ENCODE results near the gene TMEM272.
"Not testable (repeated sequence)": the region's sequence is repeated elsewhere in the genome, so short reads cannot be mapped to it uniquely, and the experiment has no call there.

TMEM272 gene

DNA sequence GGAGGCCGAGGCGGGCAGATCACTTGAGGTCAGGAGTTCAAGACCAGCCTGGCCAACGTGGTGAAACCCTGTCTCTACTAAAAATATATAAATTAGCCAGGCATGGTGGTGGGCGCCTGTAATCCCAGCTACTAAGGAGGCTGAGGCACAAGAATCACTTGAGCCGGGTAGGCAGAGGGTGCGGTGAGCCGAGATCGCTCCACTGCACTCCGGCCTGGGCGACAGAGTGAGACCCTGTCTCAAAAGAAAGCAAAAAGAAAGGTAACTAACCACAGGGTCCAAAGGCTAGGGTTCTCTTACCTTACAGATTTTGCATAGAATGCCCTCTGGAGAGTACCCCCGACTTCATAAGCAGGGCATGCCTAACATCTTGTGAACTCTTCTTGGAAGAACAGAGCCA is 20.3 kb downstream of the TMEM272 start:
- not testable (repeated sequence) for DNase-seq

DNA sequence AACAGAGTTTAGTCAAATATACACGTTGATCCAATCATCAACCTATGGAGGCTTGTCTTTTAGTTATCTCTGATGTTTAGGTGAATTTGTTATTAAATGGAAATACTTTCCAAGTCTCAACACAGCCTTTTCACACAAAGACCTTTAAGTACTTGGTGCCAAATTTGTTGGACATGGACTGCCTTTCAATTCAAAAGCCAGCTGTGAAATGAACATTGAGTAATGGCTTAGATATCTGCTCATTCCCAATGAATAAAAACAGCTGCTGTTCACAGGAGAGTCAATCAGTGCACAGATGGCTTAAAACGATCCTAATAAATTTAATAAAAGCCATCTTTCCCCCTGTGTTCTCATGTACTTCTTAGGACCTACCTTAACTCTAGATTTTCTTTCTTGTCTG is 21.1 kb downstream of the TMEM272 start:
- DNase-seq = no peak

DNA sequence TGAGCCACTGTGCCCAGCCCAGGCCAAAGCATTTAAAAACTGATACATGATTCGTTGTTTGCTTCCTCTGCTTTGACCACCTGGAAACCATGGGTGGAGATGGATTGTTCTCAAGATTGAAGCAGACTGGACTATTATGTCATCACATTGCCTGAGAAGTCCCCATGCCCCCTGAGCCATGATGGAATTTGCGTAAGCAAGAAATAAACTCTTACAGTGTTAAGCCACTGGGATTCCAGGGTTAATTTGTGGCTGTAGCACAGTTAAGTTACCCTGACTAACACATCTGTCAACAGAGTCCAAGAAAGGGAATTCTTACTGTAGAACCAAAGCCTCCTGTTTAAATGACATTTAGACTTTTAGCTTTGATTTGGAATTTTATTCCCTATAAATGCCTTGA is 21.6 kb downstream of the TMEM272 start:
- no peak for DNase-seq

DNA sequence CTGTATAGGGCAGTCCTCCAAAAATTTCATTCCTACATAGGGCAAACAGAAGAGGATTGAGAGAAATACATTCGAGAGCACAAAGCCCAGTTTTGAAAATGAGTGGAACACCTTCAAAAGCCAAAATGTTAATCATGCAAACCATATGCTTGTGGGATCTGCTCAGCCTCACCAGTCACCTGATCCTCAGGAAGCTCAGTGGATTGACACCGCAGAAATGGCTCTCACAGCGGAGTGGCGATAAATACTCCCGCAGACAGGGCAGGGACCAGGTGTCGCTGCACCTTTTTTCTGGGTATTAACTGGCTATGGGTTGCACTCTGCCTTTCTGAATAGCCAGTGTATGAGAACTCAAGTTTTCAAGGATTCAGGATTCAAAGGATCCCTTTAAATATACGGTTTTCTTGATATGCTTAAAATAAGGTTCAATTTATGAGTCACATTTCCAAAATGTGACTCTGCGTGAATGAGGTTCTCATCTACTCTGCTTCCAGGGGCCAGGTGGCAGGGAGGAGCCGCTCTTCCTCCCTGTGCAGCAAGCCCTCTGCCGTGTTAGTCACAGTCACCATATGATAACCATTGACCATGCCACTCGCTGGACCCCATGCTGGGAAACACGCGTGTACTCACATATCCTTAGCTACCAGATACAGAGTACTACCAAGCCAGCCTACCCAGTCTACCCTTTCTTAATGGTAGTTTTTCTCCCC is 22.7 kb downstream of the TMEM272 start:
- DNase-seq = no peak

DNA sequence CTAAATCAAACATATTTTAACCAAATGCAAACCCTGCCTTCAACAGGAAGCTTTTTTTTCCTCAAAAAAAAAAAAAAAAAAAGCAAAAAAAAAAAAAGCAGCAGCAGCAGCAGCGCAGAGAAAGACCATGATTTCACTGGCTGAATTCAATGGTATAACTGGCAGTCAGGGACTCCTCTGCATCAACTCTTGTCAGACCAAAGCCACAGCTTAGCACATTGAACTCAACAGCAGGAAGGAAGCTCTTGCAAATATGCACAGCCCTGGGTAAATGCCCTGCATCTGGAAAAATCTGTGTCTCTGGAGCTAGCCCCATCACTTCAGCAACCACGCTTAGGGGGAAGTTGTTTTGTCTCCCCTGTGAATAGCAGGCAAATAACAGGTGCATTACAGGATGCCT is 23.4 kb downstream of the TMEM272 start:
- no peak for DNase-seq

DNA sequence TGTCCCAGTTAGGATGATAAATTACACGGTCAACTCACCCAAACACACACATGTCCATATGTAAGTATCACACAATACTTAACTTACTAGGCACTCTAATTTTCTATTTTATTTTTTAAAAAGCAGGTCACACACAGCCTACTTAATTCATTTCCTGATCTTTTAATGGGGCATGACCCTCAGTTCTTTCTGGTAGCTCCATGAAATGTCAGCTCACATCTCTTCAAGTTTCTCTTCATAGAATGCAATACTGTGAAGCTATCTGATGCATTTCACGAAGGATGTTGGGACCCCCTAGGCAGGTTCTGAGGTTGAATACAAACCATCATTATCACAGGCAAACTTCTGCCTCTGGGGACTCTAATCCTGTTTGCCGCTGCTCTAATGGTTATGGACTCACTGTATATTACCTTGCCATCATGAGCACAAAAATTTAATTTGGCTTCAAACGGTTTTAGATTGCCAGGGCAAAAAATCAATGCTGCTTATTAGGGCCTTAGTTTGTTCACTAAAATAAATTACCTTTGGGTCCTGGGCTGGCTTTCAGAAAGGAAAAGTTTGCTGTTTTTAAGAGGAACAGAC is 24.9 kb downstream of the TMEM272 start:
- no peak for DNase-seq

DNA sequence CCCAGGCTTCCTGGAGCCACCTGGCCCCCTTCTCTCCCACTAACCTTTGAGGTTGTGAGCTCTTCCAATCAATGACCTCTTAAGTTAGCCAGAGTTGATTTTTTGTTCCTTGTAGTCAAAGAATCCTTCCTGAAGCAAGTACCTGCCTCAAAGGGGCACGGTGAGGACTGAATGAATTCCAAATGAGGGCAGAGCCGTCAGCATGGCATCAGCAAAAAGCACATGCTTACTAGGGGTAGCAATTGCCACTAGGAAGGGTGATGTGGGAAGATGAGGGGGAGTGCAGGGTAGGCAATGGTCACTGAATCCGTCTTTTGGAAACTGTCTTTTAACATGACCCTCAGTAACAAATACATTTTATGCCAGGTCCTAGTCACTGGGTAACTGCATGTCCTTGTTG is 25.4 kb downstream of the TMEM272 start:
- no peak for DNase-seq

DNA sequence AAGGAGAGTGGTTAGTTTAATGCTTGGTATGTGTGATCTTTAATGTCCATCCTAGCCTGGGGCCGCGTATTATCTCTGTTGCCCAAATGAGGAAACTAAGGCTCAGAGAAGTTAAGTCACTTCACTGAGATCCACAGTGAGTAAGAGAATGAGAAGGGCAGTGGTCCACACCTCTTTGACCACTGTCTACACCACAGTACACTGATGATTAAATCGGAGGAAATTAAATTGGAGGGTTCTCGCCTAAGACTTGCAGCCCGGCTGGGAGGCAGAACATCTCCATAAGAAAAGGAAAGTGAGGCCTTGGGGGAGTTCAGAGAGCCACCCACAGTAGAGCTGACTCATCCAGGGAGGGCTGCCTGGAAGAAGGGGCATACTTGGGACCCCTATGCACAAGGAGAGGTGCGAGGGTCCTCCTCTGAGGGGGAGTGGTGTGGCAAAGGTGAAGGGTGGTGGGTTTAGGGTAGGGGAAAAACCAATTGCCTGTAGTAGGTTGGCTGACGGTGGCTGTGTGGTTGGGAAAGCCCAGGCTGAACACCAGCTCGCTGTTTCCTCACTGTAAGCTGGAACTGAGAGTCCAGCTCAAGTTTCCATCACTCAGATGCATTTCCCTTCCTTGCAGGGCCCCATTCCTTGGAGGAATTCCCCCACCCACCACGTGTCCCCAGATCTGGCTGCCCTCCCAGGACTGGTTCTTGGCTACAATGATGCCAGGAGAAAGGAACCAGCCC is 26.0 kb downstream of the TMEM272 start:
- DNase-seq = no peak

DNA sequence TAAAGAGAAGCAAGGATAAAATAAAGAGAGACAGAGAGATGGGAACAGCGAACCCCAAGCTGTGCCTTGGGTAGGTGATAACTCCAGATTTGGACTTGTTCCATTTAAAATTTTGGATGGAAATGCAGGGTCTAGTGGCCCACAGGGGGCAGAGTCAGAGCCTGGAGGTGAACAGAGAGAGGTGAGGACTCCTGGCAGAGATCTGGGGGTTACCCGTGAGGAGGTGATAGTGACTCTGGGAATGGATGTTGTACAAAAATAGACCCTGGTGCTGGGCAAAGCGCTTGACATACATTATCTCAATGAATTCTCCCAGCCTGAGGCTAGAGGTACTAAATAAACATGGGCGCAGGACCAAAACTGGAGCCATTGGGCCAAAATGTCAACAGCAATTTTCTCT is 26.7 kb downstream of the TMEM272 start:
- DNase-seq = no peak

DNA sequence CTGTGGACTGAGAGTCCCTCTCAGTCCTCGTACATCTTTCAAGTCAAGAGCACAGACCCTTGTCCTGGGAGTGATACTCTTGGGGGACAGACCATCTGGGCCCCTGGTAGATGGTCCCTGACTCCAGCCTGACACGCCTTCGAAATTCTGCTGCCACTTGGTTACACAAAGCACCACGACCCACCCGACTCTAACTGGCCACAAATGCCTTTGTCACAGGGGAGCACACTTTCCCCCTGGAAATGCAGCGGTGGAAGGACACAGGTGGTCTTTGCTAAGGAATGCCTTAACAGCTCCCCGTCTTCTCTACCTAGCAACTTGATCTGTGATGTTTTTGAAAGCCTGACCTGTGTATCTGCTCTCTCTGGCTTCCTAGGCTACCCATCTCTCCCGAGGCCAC is 27.3 kb downstream of the TMEM272 start:
- no peak for DNase-seq

DNA sequence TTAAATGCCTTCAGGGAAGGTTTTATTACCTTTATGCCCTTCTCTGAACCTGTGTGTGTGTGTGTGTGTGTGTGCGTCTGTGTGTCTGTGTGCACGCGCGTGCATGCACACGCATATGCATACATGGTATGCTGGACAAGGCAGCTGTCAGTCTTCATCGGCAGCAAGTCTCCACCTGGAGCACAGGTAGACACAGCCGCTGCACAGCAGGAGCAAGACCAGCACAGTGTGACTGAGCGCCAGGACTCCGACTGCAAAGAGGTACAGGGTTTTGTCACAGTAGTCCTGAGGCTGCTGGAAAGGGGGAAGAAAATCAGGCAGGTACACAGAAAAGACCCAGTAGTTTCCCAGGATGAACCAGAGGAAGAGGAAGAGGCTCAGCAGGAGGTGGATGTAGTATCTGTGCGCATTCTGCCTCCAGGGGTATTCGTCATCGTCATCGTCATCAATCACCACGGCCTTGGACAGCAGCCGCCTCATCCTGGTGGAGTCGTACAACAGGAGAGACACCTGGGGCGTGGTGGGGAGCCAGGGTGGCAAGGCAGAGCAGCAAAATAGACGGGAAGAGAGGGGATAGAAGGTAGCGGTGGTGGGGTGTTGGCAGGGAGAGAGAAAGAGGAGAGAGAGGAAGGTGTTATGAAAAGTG is 28.2 kb downstream of the TMEM272 start:
- DNase-seq = no peak

DNA sequence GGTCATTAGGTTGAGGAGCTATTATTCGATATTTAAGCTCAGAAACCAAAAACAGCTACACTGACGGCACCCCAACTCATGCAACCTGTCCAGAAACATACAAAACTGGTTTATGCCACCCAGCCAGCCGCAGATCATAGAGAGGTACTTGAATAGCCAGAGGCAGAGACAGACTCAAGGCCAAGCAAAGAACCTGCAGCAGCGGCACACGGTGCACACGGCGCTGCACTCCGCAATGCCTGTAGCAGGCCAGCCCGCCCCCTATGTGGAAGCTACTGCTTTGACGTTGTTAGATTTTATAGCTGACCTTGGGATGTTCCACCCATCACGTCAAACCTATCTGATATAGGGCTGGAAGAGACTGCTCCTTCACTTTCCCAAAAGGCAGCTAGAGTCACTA is 29.1 kb downstream of the TMEM272 start:
- peak; percentile 61 for DNase-seq

DNA sequence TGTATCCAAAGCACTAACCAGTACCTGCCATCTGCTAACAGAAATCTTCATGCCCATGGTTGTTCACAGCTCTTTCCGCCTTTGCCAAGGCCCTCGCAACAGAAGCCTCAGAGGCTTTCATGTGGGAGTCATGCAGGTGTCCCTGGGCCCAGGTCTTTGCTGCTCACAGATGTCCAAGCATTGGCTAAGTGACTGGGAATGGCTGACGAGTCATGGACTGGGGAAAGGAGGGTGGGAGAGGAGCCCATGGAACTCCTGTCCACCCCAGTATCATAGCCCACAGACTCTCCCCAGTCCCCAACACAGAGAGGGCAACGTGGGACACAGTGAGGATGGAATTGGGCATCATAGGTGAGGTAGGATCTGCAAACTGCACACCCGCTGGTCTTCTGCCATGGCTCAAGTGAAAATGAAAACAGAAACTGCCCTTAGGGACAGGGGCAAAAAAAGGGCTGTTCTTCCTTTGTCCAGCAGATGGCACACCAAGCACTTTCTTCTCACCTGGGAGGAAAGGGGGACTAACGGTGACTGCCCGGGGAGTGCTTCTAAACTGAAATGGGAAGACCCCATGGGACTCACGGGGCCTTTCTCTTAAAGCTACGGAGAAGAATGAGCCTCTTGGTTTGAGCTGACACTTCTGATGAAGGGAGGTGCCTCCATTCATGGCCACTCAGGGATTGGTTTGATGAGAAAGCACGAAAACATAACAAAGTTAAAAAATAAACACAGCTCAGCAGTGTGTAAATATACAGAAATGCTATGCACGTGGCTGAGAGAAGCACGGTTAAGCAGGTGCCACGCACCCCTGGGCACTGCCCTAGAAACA is 29.9 kb downstream of the TMEM272 start:
- peak; percentile 83 for DNase-seq

DNA sequence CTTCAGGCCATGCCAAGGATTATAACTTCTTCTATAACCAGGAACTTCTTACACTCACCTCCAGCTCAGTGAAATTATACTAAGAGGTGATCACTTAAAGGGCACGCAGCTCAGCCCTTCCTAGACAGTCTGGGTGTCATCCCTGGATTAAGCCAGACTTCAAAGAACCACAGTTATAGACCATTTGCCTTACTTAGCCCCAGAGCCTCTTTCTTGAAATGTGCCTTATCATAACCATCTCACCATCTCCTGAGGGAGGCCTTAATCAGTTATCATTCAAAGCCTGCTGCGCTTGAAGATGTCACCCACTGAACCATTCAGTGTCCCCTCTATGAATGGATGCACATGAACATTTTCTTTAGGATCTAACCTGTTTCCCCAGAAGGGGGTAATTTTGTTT is 30.9 kb downstream of the TMEM272 start:
- DNase-seq = no peak

DNA sequence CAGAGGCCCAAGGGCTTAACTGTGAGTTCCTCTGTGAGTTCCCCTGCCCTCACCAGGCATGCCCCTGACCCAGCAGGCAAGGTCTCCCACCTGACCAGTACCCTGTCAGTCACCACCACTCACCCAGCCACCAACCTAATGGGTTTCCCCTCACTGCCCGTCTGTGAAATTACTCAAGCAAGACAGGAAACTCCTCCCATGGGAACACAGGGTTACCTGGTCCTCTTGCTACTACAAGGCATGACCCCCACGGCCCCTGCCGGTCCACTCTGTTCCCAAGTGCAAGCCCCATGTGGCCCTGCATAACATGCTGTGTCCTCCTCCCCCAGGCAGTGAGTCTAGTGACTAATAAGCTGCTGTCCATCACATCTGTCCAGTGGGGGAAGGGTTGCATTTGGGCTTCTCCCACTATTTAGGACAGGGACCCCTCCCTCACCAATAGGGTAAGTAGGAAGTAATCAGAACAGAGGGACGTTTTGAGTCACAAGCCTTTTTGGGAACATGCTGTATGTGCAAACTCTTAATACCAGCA is 33.0 kb downstream of the TMEM272 start:
- DNase-seq = no peak

DNA sequence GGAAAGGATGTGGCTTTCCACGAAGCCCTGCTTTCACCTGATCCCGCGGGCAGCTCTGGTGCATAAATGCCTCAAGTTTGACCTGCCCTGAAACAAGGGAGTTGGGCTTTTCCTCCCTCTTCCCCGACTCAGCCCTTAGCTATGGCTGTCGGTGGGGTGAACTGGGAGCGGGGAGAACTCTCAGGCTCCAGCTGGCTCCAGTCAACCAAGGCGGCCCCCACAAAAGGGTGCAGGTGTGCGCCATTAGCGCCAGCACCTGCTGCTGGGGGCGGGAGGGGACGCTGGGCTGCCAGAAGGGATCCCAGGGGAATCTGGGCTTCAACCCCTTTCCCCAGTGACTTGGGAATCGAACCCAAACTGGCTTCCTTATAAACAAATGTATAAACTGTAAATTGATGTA is 33.9 kb downstream of the TMEM272 start:
- DNase-seq = no peak

DNA sequence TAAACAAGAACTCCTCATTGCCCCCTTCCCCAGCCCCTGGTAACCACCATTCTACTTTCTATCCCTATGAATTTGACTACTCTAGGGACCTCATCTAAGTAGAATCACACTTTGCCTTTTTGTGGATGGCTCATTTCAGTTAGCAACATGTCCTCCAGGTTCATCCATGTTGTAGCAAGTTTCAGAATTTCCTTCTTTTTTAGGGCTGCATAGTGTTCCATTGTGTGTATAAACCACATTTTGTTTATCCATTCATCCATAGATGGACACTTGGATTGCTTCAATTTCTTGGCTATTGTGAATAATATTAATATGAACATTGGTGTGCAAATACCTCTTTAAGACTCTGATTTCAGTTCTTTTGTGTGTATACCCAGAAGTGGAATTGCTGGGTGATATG is 36.2 kb downstream of the TMEM272 start:
- DNase-seq = no peak

DNA sequence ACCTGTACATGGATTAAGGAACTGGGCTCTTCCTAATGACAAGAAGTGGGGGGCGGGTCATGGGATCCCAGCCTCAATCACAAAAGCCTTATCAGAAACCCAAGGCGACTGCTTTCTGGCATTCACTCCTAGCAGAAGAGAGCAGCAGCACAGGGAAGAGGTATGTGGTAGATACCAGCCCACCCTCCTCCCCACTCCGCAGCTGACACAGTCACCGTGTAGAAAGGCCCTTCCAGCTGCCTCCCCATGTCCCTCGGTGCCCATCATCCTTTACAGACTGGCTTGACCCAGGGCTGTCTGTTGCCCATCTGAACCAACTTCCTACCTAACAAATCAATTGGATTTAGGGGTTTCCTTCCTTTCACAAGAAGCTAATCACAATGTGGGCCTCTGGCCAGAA is 37.9 kb downstream of the TMEM272 start:
- no peak for DNase-seq

DNA sequence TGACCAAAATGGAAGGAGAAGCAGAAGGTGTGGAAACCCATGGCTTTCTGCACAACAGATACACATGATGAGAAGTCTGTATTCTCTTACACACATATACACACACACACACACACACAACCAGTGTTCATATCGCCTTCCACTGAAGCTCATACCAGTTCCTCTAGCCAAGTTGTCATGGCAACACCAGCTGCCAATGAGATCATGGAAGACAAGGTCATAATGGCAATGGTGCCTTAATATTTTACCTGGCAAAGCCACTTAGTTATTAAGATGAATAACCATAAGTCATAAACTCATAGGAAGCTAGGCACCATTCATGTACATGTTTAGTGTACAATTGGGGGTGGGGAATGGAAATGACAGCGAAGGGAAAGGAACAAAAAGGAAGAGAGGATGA is 38.4 kb downstream of the TMEM272 start:
- peak; percentile 84 for DNase-seq

DNA sequence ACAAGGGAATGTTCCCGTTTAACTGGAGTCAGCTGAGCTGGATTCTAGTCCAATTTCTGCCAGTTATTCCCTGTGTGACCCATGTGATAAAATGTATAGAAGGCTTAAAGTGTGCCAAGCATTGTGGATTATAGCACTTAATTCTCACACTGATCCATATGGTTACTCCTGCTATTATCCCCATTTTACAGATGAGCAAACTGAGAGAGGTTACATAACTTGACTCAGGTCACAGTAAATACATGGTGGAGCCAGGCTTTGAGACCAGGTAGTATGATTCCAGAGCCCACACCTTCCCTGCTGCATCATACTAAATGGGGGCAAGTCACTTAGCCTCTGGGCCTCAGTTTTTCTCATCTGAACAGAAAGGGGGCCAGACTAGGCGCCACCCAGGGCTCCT is 39.1 kb downstream of the TMEM272 start:
- DNase-seq = no peak

DNA sequence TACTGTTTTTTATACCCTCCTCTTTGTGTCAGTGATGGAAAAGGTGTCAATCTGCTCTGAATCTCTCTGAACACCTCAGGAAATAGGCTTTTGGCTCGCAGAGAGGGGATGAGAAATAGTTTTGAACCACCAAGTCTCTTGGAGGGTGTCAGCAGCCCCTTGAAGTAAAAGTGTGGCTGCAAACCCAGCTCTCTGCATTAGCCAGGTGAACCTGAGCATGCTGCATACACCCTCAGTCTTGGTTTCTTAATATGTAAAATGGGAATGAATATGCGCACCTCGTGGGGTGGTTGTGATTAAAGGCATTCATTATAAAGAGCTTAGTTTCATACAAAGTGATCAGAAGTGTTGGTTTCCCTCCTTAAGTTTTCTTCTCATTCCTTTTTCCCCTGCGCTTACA is 39.7 kb downstream of the TMEM272 start:
- DNase-seq = no peak

DNA sequence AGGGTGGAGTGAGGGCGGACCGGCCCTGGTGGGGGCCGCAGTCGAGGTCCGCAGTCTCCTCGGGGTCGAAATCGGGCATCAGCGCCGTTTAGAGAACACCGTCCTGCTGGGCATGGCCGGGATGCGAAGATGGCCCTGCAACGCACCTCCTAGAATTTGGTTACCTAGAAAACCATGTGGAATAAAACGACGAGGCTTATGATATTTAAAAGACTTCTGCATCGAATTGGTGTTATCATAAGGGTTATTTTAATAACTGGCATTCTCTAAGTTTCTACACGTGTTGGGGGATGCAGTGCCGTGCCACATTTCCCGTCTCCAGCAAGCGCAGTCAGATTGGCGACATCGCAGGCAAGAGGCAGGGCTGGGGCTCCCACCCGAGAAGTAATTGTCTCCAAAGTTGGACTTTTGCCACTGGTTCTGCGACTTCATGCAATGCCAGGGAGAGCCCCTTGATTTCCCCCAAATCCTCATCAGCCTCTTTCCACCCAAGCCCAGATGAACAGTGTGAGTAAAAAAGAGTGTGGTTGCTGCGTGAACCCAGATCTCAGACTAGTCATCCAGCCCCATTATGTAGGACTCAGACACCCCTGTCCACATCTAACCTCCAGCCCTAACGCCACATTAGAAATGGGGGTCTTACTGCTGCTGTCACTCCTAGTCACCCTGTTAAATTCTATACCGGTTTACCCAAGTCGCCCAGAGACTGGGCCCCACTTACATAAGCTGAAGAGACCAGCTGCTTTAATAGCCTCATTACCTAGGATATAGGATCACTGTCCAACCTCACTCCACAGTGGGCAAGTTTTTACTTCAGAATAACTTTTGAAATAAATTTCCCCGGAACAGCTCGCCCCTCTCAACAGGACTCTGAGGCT is 40.4 kb downstream of the TMEM272 start:
- DNase-seq = peak; percentile 64

Measured in DMS53 (cell line).